Measurements from ENCODE around the gene DLGAP1. TPM values are rescaled to one million over a fixed set of nuclear protein-coding genes. Genes with fewer than 3 reads are reported as not detected.

The DLGAP1 gene
- total and polyA plus RNA-seq, 2 experiments from 2014 or later = 17.0 to 48.5 TPM

DNA sequence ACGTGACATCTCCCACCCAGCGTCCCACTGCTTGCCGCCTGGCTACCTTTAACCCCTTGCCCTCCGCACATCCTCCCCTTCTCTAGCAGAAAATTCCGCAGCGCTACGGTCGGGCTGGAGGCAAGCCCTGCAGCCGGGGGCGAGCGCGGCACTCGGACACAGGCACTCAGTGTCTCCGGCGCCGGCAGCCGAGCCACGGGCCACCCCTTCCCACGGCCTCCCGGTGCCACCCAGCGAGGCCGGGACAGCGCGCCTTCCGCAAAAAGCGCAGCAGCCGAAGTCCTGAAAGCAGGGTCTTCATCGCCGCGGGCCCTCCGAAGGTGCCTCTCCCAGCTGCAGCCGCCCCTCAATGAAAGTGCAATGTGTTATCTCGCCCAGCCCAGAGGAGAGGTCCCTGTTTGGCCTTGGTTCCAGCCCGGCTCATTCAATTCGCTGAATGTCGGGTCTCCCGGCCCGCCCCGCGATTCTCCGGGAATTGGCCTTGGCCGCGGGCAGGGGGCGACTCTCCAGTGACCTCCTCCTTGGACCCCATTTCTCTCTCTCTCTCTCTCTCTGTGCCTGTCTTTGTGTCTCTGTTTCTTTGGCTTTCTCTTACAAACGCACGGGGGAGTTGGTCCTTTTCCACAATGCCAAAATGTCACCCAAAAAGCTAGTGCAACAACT lies 1.1 kb downstream of the DLGAP1 start:
- Histone ChIP-seq H3F3A (replicated peaks; ENCODE audit: low read depth) (peaks cover 6% of the 10 kb centered on the region; the same call in 1 of the 2 replicates), H3K4me3 (peak overlapping the region; percentile 92), H3K36me3 (ENCODE audit: insufficient read depth) (no peaks in the 10 kb centered on the region), H2AFZ (peak overlapping the region; percentile 64), H3K27ac (ENCODE audit: low read depth) (no peak overlapping the region), H3K4me1 (ENCODE audit: insufficient read depth) (peaks cover 55% of the 10 kb centered on the region), H4K20me1 (replicated peaks; ENCODE audit: insufficient read depth) (no peaks in the 10 kb centered on the region), H3K9me2 (ENCODE audit: insufficient read depth) (0 out of 2 replicates have a peak, but pooled peaks cover 10% of the 10 kb centered on the region), H3K4me2 (peak overlapping the region; percentile 93), H3K79me2 (replicated peaks; ENCODE audit: insufficient read depth) (peaks cover 37% of the 10 kb centered on the region), H3K27me3 (ENCODE audit: insufficient read depth) (peaks cover 35% of the 10 kb centered on the region)
- peaks cover 16% of the 10 kb centered on the region for H3K27me3 Mint-ChIP-seq (ENCODE audit: insufficient read depth, low read depth, poor library complexity)
- no peaks in the 10 kb centered on the region for H3K9me3 Mint-ChIP-seq
- H3K27ac Mint-ChIP-seq = peak overlapping the region; percentile 77
- H3K4me3 Mint-ChIP-seq = peak overlapping the region; percentile 89
- H3K4me1 Mint-ChIP-seq = peaks cover 43% of the 10 kb centered on the region
- DNase-seq (ENCODE audit: low spot score) (peak; percentile 83), ATAC-seq (peak; percentile 49)
- H3K36me3 Mint-ChIP-seq (ENCODE audit: low read depth) = no peaks in the 10 kb centered on the region
- TF ChIP-seq, protein P1, sequence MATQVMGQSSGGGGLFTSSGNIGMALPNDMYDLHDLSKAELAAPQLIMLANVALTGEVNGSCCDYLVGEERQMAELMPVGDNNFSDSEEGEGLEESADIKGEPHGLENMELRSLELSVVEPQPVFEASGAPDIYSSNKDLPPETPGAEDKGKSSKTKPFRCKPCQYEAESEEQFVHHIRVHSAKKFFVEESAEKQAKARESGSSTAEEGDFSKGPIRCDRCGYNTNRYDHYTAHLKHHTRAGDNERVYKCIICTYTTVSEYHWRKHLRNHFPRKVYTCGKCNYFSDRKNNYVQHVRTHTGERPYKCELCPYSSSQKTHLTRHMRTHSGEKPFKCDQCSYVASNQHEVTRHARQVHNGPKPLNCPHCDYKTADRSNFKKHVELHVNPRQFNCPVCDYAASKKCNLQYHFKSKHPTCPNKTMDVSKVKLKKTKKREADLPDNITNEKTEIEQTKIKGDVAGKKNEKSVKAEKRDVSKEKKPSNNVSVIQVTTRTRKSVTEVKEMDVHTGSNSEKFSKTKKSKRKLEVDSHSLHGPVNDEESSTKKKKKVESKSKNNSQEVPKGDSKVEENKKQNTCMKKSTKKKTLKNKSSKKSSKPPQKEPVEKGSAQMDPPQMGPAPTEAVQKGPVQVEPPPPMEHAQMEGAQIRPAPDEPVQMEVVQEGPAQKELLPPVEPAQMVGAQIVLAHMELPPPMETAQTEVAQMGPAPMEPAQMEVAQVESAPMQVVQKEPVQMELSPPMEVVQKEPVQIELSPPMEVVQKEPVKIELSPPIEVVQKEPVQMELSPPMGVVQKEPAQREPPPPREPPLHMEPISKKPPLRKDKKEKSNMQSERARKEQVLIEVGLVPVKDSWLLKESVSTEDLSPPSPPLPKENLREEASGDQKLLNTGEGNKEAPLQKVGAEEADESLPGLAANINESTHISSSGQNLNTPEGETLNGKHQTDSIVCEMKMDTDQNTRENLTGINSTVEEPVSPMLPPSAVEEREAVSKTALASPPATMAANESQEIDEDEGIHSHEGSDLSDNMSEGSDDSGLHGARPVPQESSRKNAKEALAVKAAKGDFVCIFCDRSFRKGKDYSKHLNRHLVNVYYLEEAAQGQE (IDR thresholded peaks at IDR 0.05; ENCODE audit: unreplicated experiment) = no peak
- TF ChIP-seq EZH2phosphoT487 (IDR thresholded peaks at IDR 0.05; ENCODE audit: unreplicated experiment) (no peak), JUNB (IDR thresholded peaks at IDR 0.05; ENCODE audit: unreplicated experiment) (no peak), STAT1 (IDR thresholded peaks at IDR 0.05; ENCODE audit: unreplicated experiment) (no peak), ZNF114 (CRISPR knock-in tag; IDR thresholded peaks at IDR 0.05) (no peak), EZH2 (IDR thresholded peaks at IDR 0.05; ENCODE audit: low read depth, unreplicated experiment) (peak; percentile 27), NANOG (IDR thresholded peaks at IDR 0.05; ENCODE audit: borderline replicate concordance) (no peak), POLR2AphosphoS5 (IDR thresholded peaks at IDR 0.05; ENCODE audit: low read depth) (no peak), CREB1 (CRISPR knock-in tag; IDR thresholded peaks at IDR 0.05; ENCODE audit: low read depth) (no peak), ZNF331 (CRISPR knock-in tag; IDR thresholded peaks at IDR 0.05; ENCODE audit: low read depth) (no peak)
- TF ChIP-seq, protein P2, sequence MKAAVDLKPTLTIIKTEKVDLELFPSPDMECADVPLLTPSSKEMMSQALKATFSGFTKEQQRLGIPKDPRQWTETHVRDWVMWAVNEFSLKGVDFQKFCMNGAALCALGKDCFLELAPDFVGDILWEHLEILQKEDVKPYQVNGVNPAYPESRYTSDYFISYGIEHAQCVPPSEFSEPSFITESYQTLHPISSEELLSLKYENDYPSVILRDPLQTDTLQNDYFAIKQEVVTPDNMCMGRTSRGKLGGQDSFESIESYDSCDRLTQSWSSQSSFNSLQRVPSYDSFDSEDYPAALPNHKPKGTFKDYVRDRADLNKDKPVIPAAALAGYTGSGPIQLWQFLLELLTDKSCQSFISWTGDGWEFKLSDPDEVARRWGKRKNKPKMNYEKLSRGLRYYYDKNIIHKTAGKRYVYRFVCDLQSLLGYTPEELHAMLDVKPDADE (IDR thresholded peaks at IDR 0.05) = no peak
- TF ChIP-seq, protein P3, sequence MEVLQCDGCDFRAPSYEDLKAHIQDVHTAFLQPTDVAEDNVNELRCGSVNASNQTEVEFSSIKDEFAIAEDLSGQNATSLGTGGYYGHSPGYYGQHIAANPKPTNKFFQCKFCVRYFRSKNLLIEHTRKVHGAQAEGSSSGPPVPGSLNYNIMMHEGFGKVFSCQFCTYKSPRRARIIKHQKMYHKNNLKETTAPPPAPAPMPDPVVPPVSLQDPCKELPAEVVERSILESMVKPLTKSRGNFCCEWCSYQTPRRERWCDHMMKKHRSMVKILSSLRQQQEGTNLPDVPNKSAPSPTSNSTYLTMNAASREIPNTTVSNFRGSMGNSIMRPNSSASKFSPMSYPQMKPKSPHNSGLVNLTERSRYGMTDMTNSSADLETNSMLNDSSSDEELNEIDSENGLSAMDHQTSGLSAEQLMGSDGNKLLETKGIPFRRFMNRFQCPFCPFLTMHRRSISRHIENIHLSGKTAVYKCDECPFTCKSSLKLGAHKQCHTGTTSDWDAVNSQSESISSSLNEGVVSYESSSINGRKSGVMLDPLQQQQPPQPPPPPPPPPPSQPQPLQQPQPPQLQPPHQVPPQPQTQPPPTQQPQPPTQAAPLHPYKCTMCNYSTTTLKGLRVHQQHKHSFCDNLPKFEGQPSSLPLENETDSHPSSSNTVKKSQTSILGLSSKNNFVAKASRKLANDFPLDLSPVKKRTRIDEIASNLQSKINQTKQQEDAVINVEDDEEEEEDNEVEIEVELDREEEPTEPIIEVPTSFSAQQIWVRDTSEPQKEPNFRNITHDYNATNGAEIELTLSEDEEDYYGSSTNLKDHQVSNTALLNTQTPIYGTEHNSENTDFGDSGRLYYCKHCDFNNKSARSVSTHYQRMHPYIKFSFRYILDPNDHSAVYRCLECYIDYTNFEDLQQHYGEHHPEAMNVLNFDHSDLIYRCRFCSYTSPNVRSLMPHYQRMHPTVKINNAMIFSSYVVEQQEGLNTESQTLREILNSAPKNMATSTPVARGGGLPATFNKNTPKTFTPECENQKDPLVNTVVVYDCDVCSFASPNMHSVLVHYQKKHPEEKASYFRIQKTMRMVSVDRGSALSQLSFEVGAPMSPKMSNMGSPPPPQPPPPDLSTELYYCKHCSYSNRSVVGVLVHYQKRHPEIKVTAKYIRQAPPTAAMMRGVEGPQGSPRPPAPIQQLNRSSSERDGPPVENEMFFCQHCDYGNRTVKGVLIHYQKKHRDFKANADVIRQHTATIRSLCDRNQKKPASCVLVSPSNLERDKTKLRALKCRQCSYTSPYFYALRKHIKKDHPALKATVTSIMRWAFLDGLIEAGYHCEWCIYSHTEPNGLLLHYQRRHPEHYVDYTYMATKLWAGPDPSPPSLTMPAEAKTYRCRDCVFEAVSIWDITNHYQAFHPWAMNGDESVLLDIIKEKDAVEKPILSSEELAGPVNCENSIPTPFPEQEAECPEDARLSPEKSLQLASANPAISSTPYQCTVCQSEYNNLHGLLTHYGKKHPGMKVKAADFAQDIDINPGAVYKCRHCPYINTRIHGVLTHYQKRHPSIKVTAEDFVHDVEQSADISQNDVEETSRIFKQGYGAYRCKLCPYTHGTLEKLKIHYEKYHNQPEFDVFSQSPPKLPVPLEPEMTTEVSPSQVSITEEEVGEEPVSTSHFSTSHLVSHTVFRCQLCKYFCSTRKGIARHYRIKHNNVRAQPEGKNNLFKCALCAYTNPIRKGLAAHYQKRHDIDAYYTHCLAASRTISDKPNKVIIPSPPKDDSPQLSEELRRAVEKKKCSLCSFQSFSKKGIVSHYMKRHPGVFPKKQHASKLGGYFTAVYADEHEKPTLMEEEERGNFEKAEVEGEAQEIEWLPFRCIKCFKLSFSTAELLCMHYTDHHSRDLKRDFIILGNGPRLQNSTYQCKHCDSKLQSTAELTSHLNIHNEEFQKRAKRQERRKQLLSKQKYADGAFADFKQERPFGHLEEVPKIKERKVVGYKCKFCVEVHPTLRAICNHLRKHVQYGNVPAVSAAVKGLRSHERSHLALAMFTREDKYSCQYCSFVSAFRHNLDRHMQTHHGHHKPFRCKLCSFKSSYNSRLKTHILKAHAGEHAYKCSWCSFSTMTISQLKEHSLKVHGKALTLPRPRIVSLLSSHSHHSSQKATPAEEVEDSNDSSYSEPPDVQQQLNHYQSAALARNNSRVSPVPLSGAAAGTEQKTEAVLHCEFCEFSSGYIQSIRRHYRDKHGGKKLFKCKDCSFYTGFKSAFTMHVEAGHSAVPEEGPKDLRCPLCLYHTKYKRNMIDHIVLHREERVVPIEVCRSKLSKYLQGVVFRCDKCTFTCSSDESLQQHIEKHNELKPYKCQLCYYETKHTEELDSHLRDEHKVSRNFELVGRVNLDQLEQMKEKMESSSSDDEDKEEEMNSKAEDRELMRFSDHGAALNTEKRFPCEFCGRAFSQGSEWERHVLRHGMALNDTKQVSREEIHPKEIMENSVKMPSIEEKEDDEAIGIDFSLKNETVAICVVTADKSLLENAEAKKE (CRISPR knock-in tag; IDR thresholded peaks at IDR 0.05) = no peak
- TF ChIP-seq, protein P4, sequence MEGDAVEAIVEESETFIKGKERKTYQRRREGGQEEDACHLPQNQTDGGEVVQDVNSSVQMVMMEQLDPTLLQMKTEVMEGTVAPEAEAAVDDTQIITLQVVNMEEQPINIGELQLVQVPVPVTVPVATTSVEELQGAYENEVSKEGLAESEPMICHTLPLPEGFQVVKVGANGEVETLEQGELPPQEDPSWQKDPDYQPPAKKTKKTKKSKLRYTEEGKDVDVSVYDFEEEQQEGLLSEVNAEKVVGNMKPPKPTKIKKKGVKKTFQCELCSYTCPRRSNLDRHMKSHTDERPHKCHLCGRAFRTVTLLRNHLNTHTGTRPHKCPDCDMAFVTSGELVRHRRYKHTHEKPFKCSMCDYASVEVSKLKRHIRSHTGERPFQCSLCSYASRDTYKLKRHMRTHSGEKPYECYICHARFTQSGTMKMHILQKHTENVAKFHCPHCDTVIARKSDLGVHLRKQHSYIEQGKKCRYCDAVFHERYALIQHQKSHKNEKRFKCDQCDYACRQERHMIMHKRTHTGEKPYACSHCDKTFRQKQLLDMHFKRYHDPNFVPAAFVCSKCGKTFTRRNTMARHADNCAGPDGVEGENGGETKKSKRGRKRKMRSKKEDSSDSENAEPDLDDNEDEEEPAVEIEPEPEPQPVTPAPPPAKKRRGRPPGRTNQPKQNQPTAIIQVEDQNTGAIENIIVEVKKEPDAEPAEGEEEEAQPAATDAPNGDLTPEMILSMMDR (conservative IDR thresholded peaks at IDR 0.05; ENCODE audit: low read depth in 2 of 2) = peak; percentile 33 to 51

Data from GM23338 (cell line).